Uterus (tissue), 2 donors: ENCODE data around the gene MAEA.

Experiments
- POLR2A ChIP-seq, 2 donors: fragments of 450-650 bp; IDR thresholded peaks; one replicate each; pipeline ENCODE4 v1.6.1; 2016; ENCODE audit warnings: antibody characterized with exemption in 2 of 2, mild to moderate bottlenecking in 1 of 2, moderate library complexity in 1 of 2
- TF ChIP-seq, protein P1 (sequence below), 4 experiments: fragments of 200-600 bp in 2 of 4; fragments of 450-650 bp in 2 of 4; sonication (generic) in 2 of 4; IDR thresholded peaks; one replicate each; pipeline ENCODE4 v1.5.1; 2016 to 2019; ENCODE audit warnings: antibody characterized with exemption in 4 of 4, mild to moderate bottlenecking in 2 of 4, moderate library complexity in 1 of 4

DNA sequence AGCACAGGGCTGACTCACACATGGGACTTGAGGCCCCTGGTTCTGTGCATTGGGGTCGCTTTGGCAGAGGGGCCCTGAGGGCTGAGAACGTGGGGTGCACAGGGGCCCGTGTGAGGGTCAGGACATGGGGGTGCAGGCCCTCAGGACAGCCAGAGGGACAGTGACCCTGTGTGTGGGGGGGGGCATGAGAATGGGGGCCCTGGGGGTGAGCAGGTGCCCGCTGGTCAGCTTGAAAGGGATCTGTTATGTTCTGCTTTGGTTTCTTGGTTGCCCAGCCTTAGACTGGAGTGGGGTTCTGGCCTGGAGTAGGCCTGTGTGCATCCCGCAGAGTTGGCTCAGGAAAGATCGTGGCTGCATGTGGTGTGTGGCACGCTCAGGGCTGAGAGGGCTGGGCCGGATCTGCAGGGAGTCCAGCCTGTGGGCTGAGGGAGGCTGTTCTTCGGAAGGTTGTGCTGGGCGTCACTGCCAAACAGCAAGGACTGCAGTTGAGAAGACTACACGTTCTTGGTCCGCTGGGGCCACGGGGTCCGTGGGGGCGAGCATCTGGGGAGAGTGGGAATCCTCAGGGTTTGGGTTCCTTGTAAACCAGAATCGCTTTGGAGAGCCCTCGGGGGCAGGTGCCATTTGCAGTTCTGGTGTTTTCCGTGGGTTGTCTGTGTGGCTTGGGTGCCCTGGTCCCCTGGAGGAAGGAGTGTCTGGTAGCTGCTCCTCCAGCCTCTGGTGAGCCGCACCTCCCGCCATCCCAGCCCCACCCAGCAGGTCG lies 42.1 kb downstream of the MAEA start:
- TF ChIP-seq, protein P1, sequence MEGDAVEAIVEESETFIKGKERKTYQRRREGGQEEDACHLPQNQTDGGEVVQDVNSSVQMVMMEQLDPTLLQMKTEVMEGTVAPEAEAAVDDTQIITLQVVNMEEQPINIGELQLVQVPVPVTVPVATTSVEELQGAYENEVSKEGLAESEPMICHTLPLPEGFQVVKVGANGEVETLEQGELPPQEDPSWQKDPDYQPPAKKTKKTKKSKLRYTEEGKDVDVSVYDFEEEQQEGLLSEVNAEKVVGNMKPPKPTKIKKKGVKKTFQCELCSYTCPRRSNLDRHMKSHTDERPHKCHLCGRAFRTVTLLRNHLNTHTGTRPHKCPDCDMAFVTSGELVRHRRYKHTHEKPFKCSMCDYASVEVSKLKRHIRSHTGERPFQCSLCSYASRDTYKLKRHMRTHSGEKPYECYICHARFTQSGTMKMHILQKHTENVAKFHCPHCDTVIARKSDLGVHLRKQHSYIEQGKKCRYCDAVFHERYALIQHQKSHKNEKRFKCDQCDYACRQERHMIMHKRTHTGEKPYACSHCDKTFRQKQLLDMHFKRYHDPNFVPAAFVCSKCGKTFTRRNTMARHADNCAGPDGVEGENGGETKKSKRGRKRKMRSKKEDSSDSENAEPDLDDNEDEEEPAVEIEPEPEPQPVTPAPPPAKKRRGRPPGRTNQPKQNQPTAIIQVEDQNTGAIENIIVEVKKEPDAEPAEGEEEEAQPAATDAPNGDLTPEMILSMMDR (IDR thresholded peaks at IDR 0.05), result no peak
- TF ChIP-seq POLR2A (IDR thresholded peaks at IDR 0.05), result no peak
